ENCODE measurements around the gene IPPK.
"Not testable (repeated sequence)": the region's sequence is repeated elsewhere in the genome, so short reads cannot be mapped to it uniquely, and the experiment has no call there.

IPPK gene

DNA sequence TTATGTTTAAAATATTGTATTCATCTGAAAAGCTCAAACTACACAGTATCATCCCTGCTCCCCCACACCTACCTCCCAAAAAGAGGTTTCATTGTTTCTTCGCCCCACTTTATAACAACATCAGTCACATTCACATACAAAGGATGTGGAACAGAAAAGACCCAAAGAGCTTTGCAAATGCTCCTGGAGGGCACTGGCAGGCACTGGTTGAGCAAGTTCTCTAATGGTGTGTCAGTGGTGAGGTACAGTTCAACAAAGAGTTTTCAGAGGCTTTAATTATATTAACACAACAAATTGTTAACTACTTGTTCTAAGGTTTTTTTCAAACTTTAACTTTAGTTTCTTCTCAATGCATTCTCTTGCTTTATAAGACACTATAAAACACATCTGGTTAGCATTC, 80.0 kb downstream of the IPPK start:
- no peak for DNase-seq

DNA sequence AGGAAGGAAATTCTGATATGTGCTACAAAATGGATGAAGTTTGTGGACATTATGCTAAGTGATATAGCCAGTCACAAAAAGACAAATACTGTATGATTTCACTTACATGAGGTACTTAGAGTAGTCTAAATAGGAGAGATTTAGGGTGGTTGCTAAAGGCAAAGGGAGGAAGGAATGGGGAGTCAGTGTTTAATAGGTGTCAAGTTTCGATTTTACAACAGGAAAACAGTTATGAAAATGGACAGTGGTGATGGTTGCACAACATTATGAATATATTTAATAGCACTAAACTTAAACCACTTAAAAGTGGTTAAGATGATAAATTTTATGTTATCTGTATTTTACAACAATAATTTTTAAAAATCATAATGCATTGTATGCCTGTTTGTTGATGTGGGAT, 93.8 kb downstream of the IPPK start:
- no peak for DNase-seq

DNA sequence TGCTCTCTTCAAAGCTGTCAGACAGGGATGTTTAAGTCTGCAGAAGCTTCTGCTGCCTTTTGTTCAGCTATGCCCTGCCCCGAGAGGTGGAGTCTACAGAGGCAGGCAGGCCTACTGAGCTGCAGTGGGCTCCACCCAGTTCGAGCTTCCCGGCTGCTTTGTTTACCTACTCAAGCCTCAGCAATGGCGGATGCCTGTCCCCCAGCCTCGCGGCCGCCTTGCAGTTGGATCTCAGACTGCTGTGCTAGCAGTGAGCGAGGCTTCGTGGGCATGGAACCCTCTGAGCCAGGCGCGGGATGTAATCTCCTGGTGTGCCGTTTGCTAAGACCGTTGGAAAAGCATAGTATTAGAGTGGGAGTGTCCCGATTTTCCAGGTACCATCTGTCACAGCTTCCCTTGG, 96.3 kb downstream of the IPPK start:
- not testable (repeated sequence) for DNase-seq

DNA sequence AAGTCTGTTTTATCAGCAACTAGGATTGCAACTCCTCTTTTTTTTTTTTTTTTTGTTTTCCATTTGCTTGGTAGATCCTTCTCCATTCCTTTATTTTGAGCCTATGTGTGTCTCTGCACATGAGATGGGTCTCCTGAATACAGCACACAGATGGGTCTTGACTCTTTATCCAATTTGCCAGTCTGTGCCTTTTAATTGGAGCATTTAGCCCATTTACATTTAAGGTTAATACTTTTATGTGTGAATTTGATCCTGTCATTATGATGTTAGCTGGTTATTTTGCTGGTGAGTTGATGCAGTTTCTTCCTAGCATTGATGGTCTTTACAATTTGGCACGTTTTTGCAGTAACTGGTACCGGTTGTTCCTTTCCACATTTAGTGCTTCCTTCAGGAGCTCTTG, 98.1 kb downstream of the IPPK start:
- not testable (repeated sequence) for DNase-seq

DNA sequence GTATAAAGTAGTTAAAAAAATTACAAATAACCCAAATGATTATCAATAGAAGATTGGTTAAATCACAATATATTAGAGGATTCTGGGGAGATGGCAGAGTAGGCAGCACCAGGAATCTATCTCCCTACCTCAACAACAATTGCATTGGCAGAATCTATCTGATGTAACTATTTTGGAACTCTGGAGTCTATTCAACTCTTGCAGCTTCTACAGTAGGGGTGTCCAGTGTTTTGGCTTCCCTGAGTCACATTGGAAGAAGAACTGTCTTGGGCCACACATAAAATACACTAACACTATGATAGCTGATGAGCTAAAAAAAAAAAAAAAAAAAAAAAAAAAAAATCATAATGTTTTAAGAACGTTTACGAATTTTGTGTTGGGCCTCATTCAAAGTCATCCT, 104.9 kb downstream of the IPPK start:
- no peak for DNase-seq

DNA sequence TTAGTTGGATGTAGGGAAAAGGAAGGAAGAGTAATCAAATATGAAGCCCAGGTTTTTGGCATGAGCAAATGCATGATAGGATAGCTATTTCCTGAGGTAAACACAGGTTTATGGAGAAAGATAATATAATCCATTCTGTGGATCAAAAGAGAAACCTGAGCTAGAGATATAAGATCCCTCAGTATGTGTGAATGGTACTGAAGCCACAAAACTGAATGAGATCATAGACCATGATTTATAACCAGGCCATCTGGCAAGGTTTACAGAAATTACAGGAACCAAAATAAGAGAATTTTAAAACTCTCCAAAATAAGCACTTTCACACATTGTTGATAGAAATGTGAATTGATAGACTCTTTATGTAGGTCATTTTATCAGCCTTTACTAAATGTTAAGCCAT, 105.4 kb downstream of the IPPK start:
- DNase-seq, result no peak

All from T-helper 9 cell (primary cell).